Measurements from ENCODE around the gene CD2BP2. TPM values are rescaled to one million over a fixed set of nuclear protein-coding genes. Genes with fewer than 3 reads are reported as not detected.
"Not testable (repeated sequence)": the region's sequence is repeated elsewhere in the genome, so short reads cannot be mapped to it uniquely, and the experiment has no call there.

CD2BP2 gene
- total RNA-seq, 1 experiment from 2014 or later: 53.6 TPM

DNA sequence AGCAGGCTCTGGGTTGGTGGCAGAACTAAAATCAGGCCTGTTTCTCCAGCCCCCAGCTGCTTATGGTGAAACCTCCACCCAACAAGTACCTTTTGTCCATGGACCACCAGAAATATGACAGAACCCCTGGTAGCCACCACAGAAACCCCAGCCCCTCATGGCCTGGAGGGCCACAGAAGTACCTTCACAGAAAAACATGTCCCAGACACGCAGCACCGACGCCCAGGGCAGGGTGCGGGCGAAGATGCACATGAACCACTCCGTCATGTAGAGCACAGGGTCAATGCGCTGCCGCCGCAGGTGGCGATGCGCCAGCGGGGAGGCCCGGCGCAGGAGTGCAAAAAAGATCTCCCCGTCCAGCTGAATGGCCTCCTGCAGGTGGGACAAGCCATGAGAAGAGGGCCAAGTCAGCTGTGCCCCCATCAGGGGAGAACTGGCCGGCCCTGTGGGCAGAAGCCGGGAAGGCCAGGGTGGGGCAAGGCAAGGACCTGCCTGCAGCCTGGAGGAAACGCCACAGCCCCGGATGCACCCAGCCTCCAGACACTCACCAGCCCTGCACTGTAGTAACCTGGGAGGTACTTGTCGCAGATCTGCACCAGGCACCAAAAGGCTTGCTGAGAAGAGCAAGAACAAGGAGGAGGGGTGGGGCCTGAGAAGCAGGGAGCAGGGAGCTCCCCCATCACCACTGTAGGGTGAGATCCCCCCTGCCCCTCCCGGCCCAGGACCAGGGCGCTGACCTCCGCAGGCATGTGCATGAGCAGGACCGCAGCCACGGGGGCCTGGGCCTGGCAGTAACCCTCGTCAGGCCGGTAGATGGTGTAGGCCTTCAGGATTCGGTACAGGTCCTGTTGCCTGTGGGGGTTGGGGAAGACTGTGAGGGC, 4.1 kb upstream of the CD2BP2 start:
- no peak for DNase-seq (ENCODE audit: low spot score)

DNA sequence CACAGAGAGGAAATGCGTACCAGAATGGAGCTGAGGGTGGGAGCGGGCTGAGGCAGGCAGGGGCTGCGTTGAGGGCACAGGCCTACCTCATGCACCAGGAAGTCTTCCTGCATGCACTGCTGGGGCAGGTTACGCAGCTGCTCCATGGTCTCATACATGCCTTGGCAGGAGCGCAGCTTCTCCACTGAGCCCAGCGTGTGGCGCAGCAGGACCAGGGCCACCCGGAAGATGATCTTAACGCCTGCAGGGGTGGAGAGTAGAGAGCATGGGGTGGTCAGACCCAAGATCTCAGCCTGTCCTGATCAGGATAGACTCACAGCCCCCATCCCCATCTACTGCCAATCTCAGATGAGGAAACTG, 3.4 kb upstream of the CD2BP2 start:
- no peak for DNase-seq (ENCODE audit: low spot score)

DNA sequence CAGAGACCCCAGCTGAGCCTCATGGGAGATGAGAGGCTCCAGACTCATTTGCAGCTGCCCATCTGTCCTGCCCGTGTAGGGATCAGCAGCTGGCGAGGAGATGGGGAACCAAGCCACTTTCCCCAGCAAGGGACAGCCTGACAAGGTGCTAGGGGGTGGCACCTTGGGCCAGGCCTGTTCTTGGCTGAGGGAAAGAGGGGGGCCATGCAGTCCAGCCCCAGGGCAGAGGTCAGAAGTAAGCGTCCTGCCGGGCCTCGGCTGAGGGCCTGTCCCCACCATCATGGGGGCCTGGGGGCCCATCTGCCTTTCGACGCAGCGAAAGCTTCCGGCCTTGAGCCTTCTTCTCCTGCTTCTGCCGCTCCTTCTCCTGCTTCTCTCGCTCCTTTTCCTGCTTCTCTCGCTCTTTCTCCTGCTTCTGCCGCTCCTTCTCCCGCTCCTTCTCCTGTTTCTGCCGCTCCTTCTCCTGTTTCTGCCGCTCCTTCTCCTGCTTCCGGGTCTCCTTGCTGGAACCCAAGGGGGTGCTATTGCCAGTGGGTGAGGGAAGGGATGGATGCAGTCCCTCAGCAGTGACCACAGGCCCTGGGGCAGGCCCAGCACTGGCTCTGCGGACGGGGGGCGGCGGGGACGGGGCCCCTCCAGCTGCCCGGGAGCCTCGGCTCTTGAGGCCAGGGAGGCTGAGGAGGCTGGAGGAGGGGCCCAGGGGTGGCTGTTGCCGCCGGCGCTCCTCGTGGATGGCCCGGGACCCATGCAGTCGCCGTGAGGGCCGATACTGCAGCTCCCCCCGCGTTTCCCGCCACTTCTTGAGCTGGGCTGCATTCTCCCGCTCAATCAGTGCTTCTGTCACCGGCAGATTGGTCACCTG, 2.8 kb upstream of the CD2BP2 start:
- no peak for DNase-seq (ENCODE audit: low spot score)

DNA sequence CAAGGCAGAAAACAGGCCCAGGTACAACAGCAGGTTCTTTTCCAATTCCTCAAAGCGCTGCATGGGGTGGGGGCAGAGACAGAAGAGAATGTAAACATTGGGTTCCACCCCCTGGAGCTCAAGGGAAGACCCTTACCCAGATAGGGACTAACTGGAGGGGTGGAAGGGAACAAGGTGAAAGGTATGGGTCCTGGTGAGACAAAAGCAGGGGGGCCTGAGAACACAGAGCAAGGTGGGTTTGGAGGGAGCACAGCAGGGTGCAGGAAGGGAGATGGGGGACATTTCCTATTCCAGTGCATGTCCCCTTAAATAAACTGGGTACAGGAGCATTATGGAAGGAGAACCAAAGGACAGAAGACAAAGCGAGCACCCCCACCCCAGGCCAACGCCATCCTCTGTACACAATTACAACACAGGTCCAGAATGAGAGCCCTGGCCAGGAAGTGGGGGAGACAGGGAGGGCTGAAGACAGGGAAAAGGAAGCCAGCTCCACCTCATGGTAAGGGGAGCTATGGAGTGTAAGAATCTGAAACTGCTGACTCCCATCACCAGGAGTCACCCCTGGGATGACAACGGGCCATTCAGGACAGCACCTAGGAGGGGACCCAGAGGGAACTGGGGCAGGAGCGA, 2.1 kb upstream of the CD2BP2 start:
- no peak for DNase-seq (ENCODE audit: low spot score)

DNA sequence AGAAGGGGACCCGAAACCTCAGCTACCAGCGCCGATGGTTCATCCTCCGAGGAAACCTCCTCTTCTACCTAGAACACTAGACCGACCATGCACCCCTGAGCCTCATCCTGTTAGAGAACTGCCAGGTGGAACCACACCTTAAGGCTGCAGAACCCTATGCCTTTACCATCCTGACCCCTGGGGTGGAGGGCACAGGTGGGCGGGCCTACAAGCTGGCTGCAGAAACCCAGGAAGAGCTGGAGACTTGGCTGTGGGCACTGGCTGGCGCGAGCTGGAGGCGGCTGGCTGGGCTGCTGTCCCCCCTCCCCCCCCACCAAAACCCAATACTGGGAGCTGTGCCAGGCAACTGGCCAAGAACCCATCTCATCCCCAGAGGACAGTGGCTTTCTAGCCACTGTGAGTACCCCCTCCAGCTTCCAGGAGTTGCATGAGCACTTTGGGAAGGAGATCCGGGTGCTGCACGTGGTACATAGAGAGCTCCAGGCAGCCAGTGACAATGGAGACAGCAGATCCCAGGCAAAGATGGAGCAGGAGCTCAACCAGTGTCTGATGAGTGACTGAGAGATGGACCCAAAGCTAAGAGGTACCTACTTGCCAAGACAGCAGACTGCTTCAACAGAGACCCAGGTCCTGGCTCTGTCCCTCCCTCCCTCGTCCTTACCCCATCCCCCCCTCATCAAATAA, 1.4 kb upstream of the CD2BP2 start:
- DNase-seq (ENCODE audit: low spot score): no peak

DNA sequence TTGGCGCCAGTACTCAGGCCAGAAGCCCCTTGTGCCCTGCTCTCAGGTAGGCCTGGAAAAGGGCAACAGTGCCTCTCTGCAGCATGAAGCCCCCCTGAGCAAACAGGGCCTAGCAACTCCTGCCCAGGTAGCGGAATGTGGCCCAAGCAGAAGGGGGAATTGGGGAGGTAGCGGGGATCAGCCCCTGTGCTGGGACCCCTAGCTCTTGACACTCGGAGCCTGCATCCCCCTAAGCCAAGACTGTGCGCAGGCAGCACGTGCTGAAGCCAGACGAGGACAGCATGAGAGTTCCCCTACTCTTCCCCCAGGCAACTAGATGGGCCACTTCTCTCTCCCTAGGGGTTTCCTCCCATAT, 823 bp upstream of the CD2BP2 start:
- no peak for DNase-seq (ENCODE audit: low spot score)

DNA sequence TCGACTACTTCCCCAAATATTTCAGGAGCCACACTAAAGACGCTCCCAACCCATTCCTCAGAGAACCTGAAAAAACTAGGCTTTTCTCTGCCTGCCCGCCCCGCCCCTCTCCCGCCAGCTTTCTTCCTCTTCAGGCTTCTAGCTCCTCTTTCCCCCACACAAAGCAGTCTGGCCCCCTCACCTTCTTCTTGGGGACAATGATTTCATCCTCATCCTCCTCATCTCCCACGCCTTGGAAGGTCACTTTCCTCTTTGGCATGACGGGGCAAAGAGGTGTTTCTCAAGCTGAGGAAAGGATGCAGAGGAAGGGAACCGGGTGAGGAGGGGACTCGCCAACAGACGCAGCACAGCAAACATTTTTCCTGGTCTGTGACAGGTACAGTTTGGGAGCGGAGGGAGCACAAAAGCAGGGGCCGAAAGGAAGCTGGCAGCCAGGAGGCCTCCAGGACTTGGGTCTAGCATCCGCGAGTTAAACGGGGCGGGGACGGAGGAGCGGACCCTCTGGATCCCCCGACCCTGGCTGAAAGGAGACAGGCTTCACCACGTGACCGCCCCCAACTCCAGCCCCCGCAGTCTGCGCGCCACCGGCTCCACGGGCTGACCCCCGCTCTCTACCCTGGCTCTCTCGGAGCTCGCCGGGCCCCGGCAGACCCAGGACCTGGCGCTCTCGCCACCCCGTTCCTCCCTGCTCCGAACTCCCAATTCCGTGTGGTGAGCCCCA, 525 bp downstream of the CD2BP2 start:
- no peak for DNase-seq (ENCODE audit: low spot score)

DNA sequence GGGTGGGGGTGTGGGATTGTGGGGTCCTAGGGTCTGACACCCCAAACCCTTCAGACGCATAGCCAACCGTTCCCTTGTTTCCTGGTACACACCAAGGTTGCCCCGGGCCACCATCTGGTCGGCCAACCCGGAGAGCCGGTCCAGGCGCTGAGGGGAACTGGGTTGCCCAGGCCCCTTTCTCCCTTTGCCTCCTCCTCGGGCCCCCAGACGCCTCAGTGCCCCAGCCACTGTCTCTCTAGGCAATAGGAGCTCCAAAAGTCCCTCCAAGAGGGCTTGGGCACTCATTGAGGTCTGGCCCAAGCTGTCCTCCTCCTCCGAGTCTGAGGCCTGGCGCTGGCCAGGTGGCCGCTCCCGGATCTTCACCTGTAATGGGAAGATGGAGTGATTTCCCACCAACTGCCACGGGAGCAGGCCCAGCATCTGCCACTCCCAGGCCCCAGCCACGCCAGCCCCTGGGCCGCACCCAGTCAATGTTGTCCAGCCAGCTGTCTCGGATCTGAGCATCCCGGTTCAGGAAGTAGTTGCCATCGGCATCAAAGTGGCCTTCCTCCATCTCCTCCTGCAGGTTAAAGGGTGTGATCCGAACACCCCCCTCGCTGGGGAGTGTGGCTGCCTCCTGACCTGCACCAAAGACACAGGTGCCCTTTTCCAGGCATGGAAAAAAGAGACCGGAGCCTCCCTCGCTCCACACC, 1.5 kb downstream of the CD2BP2 start:
- no peak for DNase-seq (ENCODE audit: low spot score)

DNA sequence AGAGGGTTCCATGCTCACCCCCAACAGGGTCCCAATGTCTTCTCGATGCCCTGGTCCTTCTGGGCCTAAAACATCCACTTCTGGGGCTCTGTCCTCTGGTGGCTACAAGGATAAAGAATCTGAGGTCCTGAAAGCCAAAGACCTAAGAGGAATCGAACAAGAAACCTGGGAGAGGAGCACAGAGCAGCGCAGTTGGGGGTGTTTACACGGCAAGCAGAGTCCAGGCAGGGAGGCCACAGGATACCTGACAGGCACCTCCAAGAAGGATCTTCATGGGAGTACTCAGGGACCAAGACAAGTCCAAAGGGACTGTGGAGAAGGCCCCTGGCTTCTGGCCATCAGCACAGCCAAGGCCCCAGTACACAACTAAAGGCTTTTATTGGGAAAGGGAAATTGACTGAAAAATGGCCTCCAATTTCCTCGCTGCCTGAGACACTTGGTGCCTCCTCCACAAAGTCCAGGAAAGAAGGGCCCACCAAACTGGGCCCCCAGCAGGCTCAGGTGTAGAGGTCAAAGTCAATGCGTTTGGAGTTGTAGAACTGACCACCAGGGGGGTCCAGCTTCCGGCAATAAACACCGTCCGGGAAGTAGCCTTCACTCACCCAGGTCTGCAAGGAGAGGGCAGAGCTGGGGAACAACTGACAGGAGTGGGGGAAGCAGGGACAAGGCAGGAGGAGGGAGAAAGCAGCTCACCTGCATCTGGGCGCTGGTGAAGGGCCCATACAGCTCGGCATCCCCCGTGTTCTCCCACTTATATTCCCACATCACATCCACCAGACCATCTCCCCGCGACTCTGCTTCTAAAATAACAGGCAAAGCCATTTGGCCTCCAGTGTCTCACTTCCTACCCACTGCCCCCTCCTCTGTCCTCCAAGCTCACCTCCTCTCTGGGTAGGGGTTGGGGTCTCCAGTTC, 2.4 kb downstream of the CD2BP2 start:
- no peak for DNase-seq (ENCODE audit: low spot score)

DNA sequence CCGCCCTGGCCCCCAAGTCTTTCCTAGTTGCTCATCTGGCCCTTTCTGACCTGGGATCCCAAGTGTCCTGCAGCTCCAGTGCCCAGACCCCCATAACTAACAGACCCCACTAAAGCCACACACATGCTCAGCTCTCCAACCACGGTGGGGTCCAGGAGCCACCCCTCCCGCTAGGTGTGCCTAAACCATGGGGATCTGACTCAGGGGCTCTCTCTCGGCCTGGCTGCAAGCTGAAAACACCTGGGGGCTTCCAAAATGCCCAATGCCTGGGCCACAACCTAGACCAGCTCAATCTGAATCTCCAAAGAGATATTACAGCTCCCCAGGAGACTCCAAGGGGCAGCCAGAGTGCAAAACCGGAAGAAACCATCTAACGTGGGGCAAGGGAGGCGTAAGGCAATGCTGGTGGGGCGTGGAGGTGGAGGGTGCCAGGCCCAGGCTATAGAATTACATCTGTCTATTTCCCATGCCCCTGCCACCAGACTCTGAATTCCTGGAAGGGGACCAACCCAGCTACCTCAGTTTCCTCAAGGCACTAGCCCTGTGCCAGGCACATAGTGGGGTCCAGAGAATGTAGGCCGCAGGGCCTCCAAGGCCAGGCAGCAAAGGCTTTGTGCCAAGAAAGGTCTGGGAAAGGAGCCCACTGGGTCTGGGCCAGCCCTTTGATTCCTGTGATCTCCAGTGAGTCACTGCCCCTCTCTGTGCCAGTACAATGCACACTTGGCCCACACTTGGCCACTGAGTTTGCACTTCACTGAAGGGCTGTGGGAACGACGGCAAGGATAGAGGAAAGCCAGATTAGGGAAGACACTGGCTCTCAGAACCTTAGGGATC, 3.3 kb downstream of the CD2BP2 start:
- DNase-seq (ENCODE audit: low spot score): no peak

DNA sequence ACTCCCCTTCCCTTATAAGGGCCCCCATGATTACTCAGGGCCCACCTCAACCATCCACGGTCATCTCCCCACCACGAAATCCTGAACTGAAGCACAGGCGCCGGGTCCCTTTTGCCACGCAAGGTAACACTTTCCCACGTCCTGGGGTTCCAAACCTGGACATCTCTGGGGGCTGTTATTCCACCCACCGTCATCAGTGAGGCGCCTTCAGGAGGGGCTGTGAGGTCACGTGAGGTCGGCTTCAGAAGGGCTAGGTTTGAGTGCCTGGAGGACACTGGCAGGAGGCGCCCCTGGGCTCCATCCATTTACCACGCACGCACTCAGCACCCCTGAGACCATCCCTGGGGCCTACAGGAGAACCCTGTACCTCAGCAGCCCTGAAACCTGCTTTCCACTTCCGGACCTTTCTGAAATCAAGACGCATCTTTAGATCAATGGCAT, 4.1 kb downstream of the CD2BP2 start:
- DNase-seq (ENCODE audit: low spot score): no peak

DNA sequence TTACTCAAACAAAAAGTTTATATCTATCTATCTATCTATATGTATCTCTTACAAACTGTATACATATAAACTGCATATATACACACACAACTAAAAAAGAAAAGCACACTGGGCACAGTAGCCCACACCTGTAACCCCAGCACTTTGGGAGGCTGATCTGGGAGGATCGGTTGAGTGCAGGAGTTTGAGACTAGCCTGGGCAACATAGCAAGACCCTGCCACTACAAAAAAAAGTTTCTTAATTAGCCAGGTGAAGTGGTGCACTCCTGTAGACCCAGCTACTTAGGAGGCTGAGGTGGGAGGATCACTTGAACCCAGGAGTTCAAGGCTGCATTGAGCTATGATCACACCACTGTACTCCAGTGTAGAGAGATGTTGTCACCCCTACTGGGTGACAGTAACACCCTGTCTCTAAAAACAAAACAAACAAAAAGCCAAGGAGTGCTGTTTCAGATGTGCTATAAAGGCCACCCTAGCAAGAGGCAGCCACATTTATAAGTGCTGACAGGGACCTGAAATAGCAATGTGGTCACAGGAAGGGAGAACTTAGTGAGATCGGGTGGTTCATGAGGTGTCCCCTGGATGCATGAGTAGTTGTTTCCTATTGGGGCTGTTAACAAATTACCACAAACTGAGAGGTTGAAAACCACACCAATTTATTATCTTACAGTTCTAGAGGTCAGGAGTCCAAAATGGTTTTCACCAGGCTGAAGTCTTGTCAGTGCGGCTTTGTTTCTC, 4.8 kb downstream of the CD2BP2 start:
- DNase-seq (ENCODE audit: low spot score): no peak

DNA sequence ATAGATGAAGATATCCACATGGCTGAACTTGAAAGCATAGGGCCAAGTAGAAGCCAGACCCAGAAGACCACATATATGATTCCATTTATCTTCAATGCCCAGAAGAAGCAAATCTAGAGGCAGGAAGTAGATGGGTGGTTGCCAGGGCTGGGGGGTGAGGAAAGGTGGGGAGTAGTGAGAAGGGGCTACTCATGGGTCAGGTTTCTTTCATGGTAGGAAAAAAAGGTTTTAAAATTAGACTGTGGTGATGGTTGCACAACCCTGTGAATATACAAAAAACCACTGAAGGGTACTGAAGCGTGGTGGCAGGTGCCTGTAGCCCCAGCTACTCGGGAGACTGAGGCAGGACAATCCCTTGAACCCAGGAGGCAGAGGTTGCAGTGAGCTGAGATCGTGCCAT, 5.4 kb downstream of the CD2BP2 start:
- no peak for DNase-seq (ENCODE audit: low spot score)

DNA sequence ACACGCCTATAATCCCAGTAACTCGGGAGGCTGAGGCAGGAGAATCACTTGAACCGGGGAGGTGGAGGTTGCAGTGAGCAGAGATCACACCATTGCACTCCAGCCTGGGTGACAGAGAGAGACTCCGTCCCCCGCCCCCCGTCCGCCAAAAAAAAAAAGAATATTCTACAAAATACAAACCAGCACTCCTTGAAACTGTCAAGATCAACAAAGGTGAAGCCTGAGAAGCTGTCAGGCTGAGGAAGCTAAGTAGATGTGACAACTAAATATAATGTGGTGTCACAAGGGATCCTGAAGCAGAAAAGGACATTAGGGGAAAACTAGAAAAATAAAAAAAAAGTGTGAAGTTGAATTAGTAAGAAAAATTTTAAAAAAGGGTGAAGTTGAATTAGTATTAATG, 6.2 kb downstream of the CD2BP2 start:
- no peak for DNase-seq (ENCODE audit: low spot score)

DNA sequence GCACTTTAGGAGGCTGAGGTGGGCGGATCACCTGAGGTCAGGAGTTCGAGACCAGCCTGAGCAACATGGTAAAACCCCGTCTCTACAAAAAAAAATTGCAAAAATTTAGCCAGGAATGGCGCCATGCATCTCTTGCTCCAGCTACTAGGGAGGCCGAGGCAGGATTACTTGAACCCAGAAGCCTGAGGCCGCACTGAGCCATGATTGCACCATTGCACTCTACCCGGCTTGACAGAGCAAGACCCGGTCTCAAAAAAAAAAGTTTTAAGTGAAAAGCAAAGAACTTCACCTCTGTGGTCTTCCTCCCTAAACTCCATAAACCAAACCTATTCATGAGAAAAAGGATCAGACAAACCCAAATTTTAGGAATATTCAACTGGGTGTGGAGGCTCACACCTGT, 7.0 kb downstream of the CD2BP2 start:
- no peak for DNase-seq (ENCODE audit: low spot score)

DNA sequence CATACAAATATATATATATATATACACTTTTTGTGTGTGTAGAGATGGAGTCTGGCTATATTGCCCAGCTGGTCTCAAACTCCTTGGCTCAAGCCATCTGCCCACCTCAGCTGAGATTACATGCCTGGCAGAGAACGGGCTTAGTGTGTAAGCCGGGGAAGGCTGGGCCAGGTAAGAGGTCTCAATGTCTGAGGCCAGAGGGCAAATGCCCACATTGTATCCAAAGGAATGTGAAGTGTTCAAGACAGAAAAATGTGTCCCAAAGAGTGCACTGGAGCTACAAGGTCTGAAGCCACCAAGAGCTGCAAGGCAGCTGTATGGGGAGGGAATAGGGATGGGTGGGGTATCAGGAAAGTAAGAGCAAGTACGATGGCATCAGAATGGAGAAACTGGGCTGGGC, 8.8 kb downstream of the CD2BP2 start:
- no peak for DNase-seq (ENCODE audit: low spot score)

DNA sequence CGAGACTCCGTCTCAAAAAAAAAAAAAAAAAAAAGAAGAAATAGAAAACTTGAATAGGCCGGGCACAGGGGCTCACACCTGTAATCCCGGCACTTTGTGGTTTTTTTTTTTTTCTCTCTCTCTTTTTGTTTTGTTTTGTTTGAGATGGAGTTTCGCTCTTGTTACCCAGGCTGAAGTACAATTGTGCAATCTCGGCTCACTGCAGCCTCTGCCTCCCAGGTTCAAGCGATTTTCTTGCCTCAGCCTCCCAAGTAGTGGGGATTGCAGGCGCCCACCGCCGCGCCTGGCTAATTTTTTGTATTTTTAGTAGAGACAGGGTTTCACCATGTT, 11.7 kb downstream of the CD2BP2 start:
- not testable (repeated sequence) for DNase-seq (ENCODE audit: low spot score)

Measured in H4 (cell line).